HG03066 (cell line): ENCODE data around the gene METRN.

Source experiments
- ATAC-seq: cut with Tn5 transposase; IDR thresholded peaks from one replicate; pipeline ENCODE4 v1.9.1; 2021; ENCODE audit warnings: low read depth; ENCODE audit not compliant: unreplicated experiment

METRN gene

GRCh38 chr16:721765-722540 is 7.0 kb downstream of the METRN start:
- ATAC-seq, result no peak

DNA sequence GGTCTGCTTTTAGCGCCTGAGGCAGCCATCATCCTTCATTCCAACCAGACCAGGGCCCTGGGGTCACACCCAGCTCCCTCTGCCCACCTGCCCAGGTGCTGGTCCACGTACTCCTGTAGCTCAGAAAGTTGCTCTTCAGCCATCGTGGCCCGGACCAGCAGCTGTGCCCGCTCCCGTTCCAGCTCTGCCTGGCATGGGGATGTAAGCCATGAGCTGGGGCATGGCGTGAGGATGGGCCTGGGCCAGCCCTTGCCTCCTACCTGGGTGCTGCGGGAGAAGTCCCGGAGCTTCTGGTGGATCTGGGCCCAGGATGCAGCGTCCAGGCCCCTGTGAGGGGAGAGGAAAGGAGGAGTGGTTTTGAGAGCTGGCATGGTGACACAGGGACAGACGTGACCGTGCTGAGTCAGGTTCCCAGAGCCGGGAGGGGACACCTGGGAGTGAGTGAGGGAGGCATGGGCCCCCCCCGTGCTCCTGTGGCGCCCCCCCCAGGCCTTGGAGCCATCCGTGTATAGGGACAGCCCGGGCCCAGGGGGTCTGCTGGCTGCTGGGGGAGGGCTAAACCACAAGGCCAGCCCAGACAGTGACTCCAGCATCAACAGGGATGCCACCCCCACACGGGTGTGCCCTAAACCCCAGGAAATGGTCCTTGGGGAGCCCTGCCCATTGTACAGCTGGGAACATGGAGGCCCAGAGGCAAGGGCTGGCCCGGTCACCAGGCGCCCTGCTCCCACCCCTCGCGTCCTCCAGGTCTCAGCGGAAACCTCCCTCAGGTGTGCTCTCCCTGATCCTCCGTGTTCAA is 8.1 kb downstream of the METRN start:
- ATAC-seq, result no peak

- no peak for ATAC-seq
These were observed 8.8 kb downstream of the METRN start for GRCh38 chr16:723695-724094.

GRCh38 chr16:724188-725040 is 9.5 kb downstream of the METRN start:
- no peak for ATAC-seq

DNA sequence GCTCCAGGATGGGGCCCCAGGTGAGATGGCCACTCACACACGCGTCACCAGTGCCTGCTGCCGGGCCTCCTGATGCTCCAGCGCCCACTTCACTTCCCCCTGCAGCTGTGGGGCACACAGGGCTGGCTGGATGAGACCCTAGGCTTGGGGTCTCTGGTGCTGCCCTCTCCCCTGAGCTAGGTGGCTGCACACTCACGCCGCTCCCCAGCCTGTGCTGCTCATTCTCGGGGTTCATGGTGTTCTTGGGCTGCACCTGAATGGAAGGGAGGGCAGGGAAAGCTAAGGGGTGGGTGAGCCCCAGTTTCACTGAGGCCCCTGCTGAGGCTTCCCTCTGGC is 10.1 kb downstream of the METRN start:
- no peak for ATAC-seq

DNA sequence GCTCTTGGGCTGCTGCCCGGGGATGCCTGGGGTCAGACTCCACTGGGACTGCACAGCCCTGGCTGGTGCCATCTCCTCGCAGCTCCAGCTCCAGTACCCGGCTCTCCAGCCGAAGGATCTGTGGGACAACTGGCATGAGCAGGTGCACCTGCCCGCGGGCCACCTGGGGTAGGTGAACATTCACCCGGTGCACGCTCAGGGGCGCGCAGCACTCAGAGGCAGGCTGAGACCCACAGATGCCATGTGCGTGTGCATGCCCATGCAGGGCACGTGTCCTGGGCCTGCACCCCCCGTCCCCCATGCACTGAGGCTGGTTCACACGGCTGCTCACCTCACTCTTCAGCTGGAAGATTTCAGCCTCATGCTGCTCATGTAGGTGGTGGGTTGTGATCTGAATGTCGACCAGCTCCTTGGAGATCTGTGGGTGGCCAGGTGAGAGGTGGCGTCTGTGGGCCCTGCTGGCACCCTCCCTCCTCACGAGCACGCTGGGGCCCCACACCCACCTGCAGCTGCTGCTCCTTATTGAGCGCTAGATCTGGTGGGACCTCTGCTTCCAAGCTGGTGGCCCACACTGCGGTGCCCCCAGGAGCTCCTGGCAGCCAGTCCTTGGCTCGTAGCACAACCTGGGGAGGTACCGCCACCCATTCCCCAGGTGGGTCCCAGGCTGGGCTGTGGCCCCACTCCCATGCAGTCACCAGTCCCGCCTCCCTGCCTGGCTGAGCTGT is 10.7 kb downstream of the METRN start:
- ATAC-seq, result no peak

DNA sequence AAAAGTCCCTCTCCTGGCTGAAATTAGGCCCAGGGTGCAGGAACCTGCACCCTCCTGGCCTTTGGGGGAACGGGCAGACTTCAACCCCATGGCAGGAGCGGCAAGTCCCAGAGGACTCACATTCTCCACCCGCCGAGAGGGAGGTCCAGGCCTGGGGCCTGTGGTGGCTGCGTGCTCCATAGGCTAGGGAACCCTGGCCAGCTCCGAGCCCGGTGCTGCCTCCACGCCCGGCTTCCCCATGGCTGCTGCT is 11.2 kb downstream of the METRN start:
- ATAC-seq, result no peak

GRCh38 chr16:726438-727290 is 11.7 kb downstream of the METRN start, which contains the start of the genes CCDC78 and HAGHL:
Gene CCDC78, minus strand, starts transcription at chr16:726443. Its CDS starts 76 bp downstream, at chr16:726367.
Gene HAGHL, plus strand, starts transcription at chr16:727106. Its CDS starts 404 bp downstream, at chr16:727510.
- no peak for ATAC-seq

- peak; percentile 5 for ATAC-seq
These were observed 12.5 kb downstream of the METRN start for GRCh38 chr16:727291-727977.

- ATAC-seq, result peak; percentile 41
These were observed 13.4 kb downstream of the METRN start for GRCh38 chr16:728131-728889.

GRCh38 chr16:728890-729744 is 14.2 kb downstream of the METRN start:
- no peak for ATAC-seq

DNA sequence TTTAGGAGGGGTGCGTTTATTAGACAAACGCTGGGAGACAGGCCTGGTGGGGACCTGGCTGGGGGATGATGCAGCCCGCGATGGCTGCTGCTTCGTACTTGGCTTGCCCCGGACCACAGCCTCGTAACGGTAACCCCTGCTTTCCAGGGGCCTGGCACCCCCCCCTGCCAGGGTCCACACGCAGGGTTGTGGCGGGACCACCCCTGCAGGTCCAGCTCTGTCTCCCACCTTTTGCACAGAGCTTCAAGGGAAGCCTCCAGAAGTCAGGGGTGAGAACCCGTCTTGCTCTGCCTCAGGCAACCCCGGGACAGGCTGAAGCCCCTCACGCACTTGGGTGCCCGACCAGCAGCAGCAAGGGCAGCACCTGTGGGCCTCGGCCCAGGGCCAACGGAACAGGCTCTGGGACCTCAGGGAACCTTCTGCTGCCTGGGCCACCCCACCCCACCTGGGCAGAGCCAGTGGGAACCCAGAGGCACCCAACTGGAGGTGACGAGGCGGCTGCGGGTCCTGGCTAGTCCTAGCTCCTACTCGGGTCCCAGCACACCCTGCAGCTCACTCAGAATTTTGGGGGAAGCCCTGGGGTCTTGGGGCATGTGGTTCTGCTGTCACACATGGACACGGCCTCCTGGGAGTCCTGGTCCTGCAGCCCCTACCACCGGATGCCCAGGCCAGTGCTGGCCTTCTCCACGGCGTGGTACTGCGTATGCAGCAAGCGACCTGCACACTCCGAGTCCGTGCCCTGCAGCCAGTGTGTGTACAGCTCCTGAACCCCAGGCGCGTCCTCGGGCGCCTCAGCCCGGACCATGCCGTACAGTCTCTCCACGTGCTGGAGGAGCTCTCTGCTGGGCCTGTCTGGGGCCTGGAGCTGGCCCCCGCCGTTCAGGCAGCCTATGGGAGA is 15.1 kb downstream of the METRN start:
- ATAC-seq, result no peak

GRCh38 chr16:730666-731509 is 16.0 kb downstream of the METRN start:
- no peak for ATAC-seq

- ATAC-seq, result no peak
These were observed 17.4 kb downstream of the METRN start for GRCh38 chr16:732332-732731.

DNA sequence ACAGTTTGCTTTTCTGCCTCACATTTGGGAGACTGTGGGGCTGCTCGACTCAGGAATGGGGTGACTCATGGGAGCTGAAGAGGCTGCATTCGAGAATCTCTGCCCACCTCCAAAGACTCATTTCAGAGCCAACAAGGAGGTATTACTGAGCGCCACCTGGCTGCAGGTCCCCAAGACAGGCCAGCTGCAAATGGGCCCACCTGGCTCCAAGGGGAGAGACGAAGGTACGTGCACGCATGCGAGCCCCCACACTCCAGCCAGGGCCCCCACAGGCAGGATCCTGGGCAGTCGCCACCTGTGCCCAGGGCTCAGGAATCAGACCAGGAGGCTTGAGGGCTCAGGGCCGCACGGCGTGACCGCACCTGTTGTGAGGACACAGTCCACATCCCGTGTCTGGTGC is 18.0 kb downstream of the METRN start:
- ATAC-seq, result no peak
